Right lobe of liver (tissue), 6 donors: Measurements from ENCODE around the gene SCRN1. TPM values are rescaled to one million over a fixed set of nuclear protein-coding genes. Genes with fewer than 3 reads are reported as not detected.

ENCODE experiments used
- ATAC-seq, 4 donors: fragments of 200-7000 bp; cut with Tn5 transposase; one replicate each; pipeline ENCODE4 v1.9.1; 2020; ENCODE audit warnings: mild to moderate bottlenecking in 4 of 4, moderate library complexity in 4 of 4
- DNase-seq, 3 donors: peaks; one replicate each; pipeline ENCODE4 v3.0.0-alpha.2; 2020
- H3K27ac ChIP-seq, 3 donors: fragments of 200-600 bp; one replicate each; pipeline ENCODE4 v1.8.0; 2022
- H3K27me3 ChIP-seq, 2 donors: fragments of 200-600 bp; one replicate each; pipeline ENCODE4 v1.8.0; 2022
- H3K36me3 ChIP-seq, 4 donors: fragments of 200-600 bp; sonication (generic) in 1 of 4; one replicate each; pipeline versions ENCODE4 v1.5.1 to v1.8.0; 2017 to 2022; ENCODE audit warnings: control low read depth in 1 of 4
- H3K4me1 ChIP-seq, 4 donors: fragments of 200-600 bp; sonication (generic) in 1 of 4; one replicate each; pipeline versions ENCODE4 v1.5.1 to v1.8.0; 2017 to 2022; ENCODE audit warnings: control low read depth in 1 of 4
- H3K4me3 ChIP-seq, 3 donors: fragments of 200-600 bp; one replicate each; pipeline ENCODE4 v1.8.0; 2022
- H3K9me3 ChIP-seq, 4 donors: fragments of 200-600 bp; sonication (generic) in 1 of 4; one replicate each; pipeline versions ENCODE4 v1.5.1 to v1.8.0; 2017 to 2022; ENCODE audit warnings: control low read depth in 1 of 4
- POLR2A ChIP-seq: fragments of 450-650 bp; IDR thresholded peaks from one replicate; pipeline ENCODE4 v1.6.1; 2017; ENCODE audit warnings: antibody characterized with exemption, mild to moderate bottlenecking
- WGBS: methylation state at CpG from one replicate; pipeline ENCODE4 v1.1.6; 2018; ENCODE audit warnings: low coverage, low lambda C conversion rate; ENCODE audit not compliant: insufficient coverage; ENCODE audit errors: missing lambda C conversion rate; 5-methylcytosine and 5-hydroxymethylcytosine counted together
- intact Hi-C, 2 donors: fragments of 100-400 bp; cut with DNase I; formaldehyde crosslinking; loops; one replicate each; pipeline versions ENCODE4 v1.11.2 to v1.14.1; 2022
- small RNA-seq, 2 experiments: library from RNA; depleted of rRNA; stranded (forward); fragments of <200 nt; gene quantifications; one replicate each; pipeline ENCODE3, GENCODE V24; 2016
- total RNA-seq, 6 experiments: library from RNA; depleted of rRNA in 2 of 6; stranded (reverse); fragments of >200 nt in 2 of 6; fragmentation: NEBNext Ultra II Directional in 3 of 6; extraction: Animal tissue kit (Norgen Biotek cat#: 25700) in 3 of 6; gene quantifications; one replicate each; pipeline versions ENCODE4 v1.1.0 to v1.2.4, GENCODE V29; 2016 to 2023
- TF ChIP-seq, protein P1 (sequence below), 4 donors: fragments of 200-600 bp in 3 of 4; fragments of 450-650 bp in 1 of 4; IDR thresholded peaks; one replicate each; pipeline versions ENCODE4 v1.5.1 to v1.8.0; 2016 to 2022; ENCODE audit warnings: antibody characterized with exemption in 4 of 4, mild to moderate bottlenecking in 2 of 4
- donor health status: DM: no; HTN: yes; CAD: no.
- donor health status: DM: no; HTN: no; CAD: no.
- donor health status: DM: no; HTN: no; CAD: no.
- donor health status: DM: no; HTN: yes; CAD: no.
- donor health status: DM: no; HTN: yes; CAD: no.

Gene SCRN1
- total RNA-seq, 6 experiments from 2014 or later: 1.3 to 2.9 (median 2.0) TPM

GRCh38 chr7:29873644-29874294, 115.8 kb downstream of the SCRN1 start:
- Histone ChIP-seq H3K4me1 (no peaks in the 10 kb centered on the region), H3K9me3 (no peaks in the 10 kb centered on the region), H3K27ac (no peak overlapping the region), H3K36me3 (no peaks in the 10 kb centered on the region), H3K27me3 (no peaks in the 10 kb centered on the region), H3K4me3 (no peak overlapping the region)
- DNase-seq (no peak), ATAC-seq (no peak)
- intact Hi-C loops: no loop called here
- 91% methylated on average over 4 of the region's 4 CpGs for WGBS
- no peak for TF ChIP-seq POLR2A
- TF ChIP-seq, protein P1, sequence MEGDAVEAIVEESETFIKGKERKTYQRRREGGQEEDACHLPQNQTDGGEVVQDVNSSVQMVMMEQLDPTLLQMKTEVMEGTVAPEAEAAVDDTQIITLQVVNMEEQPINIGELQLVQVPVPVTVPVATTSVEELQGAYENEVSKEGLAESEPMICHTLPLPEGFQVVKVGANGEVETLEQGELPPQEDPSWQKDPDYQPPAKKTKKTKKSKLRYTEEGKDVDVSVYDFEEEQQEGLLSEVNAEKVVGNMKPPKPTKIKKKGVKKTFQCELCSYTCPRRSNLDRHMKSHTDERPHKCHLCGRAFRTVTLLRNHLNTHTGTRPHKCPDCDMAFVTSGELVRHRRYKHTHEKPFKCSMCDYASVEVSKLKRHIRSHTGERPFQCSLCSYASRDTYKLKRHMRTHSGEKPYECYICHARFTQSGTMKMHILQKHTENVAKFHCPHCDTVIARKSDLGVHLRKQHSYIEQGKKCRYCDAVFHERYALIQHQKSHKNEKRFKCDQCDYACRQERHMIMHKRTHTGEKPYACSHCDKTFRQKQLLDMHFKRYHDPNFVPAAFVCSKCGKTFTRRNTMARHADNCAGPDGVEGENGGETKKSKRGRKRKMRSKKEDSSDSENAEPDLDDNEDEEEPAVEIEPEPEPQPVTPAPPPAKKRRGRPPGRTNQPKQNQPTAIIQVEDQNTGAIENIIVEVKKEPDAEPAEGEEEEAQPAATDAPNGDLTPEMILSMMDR (IDR thresholded peaks at IDR 0.05): no peak

- no peak for TF ChIP-seq POLR2A
- TF ChIP-seq, protein P1 (IDR thresholded peaks at IDR 0.05): no peak
- Histone ChIP-seq H3K4me3 (no peak overlapping the region), H3K27ac (no peak overlapping the region), H3K27me3 (no peaks in the 10 kb centered on the region), H3K36me3 (no peaks in the 10 kb centered on the region), H3K9me3 (no peaks in the 10 kb centered on the region), H3K4me1 (no peaks in the 10 kb centered on the region)
- intact Hi-C loops: no loop called here
- no peak for DNase-seq
- WGBS: 41% methylated on average over 5 of the region's 5 CpGs
- ATAC-seq: no peak
Measured at GRCh38 chr7:29871787-29872398, 117.7 kb downstream of the SCRN1 start.

Small RNAs within 50 kb of the gene (small RNA-seq; reads per million reads assigned to genes)
- 0 reads per million in 2 experiments for gene RF01210

Other genes starting within 250 kb of the SCRN1 start
- gene WIPF3, start 183.3 kb downstream of the SCRN1 start, total RNA-seq: 1 to 10 TPM in 3 of 6 experiments, under 1 TPM in 3; 0.64 to 4.1 (median 0.93) TPM
- gene FKBP14, start 36.9 kb upstream of the SCRN1 start, total RNA-seq: 1 to 10 TPM; 4.0 to 8.7 (median 5.2) TPM
- 1 to 10 TPM; 2.7 to 8.1 (median 4.4) TPM for gene PLEKHA8, start 38.6 kb upstream of the SCRN1 start, total RNA-seq
- 1 to 10 TPM; 2.2 to 5.2 (median 2.9) TPM for gene MTURN, start 145.2 kb upstream of the SCRN1 start, total RNA-seq